Testis (tissue), 2 donors: Measurements from ENCODE around the gene C1QTNF9.
"Not testable (repeated sequence)": the region's sequence is repeated elsewhere in the genome, so short reads cannot be mapped to it uniquely, and the experiment has no call there.

ENCODE experiments used
- POLR2A ChIP-seq: fragments of 450-650 bp; IDR thresholded peaks from one replicate; pipeline ENCODE4 v1.6.1; 2017; ENCODE audit warnings: antibody characterized with exemption, mild to moderate bottlenecking, moderate library complexity
- TF ChIP-seq, protein P1 (sequence below), 3 experiments: fragments of 450-650 bp in 2 of 3; fragments of 200-600 bp in 1 of 3; sonication (generic) in 1 of 3; IDR thresholded peaks; one replicate each; pipeline ENCODE4 v1.5.1; 2016 to 2019; ENCODE audit warnings: antibody characterized with exemption in 3 of 3, mild to moderate bottlenecking in 2 of 3, moderate library complexity in 1 of 3

DNA sequence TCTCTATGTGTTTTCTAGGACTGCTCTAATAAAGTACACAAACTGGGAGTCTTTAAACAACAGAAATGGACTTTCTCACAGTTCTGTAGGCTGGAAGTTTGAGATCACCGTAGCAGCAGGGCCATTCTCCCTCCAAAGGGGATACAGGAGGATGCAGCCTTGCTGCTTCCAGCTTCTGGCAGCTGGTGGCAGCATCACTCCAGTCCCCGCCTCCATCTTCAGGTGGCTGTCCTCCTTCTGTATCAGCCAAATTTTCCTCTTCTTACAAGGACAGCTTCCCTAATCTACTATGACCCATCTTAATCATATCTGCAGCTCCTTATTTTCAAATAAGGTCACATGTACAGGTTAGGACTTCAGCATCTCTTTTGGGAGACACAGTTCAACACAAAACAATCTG is 13.1 kb downstream of the C1QTNF9 start:
- not testable (repeated sequence) for TF ChIP-seq POLR2A
- TF ChIP-seq, protein P1, sequence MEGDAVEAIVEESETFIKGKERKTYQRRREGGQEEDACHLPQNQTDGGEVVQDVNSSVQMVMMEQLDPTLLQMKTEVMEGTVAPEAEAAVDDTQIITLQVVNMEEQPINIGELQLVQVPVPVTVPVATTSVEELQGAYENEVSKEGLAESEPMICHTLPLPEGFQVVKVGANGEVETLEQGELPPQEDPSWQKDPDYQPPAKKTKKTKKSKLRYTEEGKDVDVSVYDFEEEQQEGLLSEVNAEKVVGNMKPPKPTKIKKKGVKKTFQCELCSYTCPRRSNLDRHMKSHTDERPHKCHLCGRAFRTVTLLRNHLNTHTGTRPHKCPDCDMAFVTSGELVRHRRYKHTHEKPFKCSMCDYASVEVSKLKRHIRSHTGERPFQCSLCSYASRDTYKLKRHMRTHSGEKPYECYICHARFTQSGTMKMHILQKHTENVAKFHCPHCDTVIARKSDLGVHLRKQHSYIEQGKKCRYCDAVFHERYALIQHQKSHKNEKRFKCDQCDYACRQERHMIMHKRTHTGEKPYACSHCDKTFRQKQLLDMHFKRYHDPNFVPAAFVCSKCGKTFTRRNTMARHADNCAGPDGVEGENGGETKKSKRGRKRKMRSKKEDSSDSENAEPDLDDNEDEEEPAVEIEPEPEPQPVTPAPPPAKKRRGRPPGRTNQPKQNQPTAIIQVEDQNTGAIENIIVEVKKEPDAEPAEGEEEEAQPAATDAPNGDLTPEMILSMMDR (IDR thresholded peaks at IDR 0.05) = not testable (repeated sequence)
